B cell (primary cell): ENCODE results near the gene SMAP1.

Experiments used
- EZH2 ChIP-seq: IDR thresholded peaks from 2 replicates; pipeline ENCODE4 v1.6.1; 2012; ENCODE audit warnings: borderline replicate concordance, low read depth, mild to moderate bottlenecking, moderate library complexity, low read length; ENCODE audit not compliant: insufficient read depth, poor library complexity, severe bottlenecking
- TF ChIP-seq, protein P1 (sequence below): fragments of 200-600 bp; IDR thresholded peaks from one replicate; pipeline ENCODE4 v1.8.0; 2022; ENCODE audit warnings: antibody characterized with exemption, mild to moderate bottlenecking

DNA sequence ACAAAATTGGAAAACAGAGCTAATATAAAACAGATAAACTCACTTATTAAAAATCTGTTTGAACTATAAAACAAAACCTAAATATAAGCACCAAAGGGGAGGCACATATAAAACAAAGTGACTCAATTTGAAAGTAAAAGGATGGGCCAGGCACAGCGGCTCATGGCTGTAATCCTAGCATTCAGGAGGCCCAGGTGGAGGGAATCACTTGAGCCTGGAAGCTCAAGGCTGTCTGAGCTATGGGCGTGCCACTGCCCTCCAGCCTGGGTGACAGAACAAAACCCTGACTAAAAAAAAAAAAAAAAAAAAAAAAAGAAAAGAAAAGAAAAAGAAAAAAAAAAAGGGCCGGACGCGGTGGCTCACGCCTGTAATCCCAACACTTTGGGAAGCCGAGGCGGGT lies 31.1 kb upstream of the SMAP1 start:
- TF ChIP-seq, protein P1, sequence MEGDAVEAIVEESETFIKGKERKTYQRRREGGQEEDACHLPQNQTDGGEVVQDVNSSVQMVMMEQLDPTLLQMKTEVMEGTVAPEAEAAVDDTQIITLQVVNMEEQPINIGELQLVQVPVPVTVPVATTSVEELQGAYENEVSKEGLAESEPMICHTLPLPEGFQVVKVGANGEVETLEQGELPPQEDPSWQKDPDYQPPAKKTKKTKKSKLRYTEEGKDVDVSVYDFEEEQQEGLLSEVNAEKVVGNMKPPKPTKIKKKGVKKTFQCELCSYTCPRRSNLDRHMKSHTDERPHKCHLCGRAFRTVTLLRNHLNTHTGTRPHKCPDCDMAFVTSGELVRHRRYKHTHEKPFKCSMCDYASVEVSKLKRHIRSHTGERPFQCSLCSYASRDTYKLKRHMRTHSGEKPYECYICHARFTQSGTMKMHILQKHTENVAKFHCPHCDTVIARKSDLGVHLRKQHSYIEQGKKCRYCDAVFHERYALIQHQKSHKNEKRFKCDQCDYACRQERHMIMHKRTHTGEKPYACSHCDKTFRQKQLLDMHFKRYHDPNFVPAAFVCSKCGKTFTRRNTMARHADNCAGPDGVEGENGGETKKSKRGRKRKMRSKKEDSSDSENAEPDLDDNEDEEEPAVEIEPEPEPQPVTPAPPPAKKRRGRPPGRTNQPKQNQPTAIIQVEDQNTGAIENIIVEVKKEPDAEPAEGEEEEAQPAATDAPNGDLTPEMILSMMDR: no peak
- no peak for TF ChIP-seq EZH2
